Endothelial cell (in vitro differentiated cells): ENCODE measurements around the gene GALT. TPM values are rescaled to one million over a fixed set of nuclear protein-coding genes. Genes with fewer than 3 reads are reported as not detected.

Experiments
- DNase-seq: peaks from one replicate; pipeline ENCODE4 v3.0.0; 2021; ENCODE audit warnings: low spot score
- H3K27ac Mint-ChIP-seq: one replicate; pipeline ENCODE4 v1.8.0; 2021; ENCODE audit warnings: mixed read lengths, inconsistent platforms; ENCODE audit not compliant: unreplicated experiment
- H3K27me3 Mint-ChIP-seq: one replicate; pipeline ENCODE4 v1.8.0; 2021; ENCODE audit warnings: mild to moderate bottlenecking, moderate library complexity, mixed read lengths, inconsistent platforms; ENCODE audit not compliant: unreplicated experiment
- H3K36me3 Mint-ChIP-seq: one replicate; pipeline ENCODE4 v1.8.0; 2021; ENCODE audit warnings: mild to moderate bottlenecking, low read depth, mixed read lengths, inconsistent platforms; ENCODE audit not compliant: unreplicated experiment
- H3K4me1 Mint-ChIP-seq: one replicate; pipeline ENCODE4 v1.8.0; 2021; ENCODE audit warnings: mild to moderate bottlenecking, mixed read lengths, inconsistent platforms; ENCODE audit not compliant: unreplicated experiment
- H3K4me3 Mint-ChIP-seq: one replicate; pipeline ENCODE4 v1.8.0; 2021; ENCODE audit warnings: mild to moderate bottlenecking, mixed read lengths, inconsistent platforms; ENCODE audit not compliant: unreplicated experiment
- H3K9me3 Mint-ChIP-seq: one replicate; pipeline ENCODE4 v1.8.0; 2021; ENCODE audit warnings: mixed read lengths, inconsistent platforms; ENCODE audit not compliant: unreplicated experiment
- total RNA-seq: library from RNA; stranded (reverse); fragmentation: NEBNext Ultra II Directional; extraction: Animal tissue kit (Norgen Biotek cat#: 25700); gene quantifications from one replicate; pipeline ENCODE4 v1.2.1, GENCODE V29; 2021; ENCODE audit not compliant: unreplicated experiment
- TF ChIP-seq, protein P1 (sequence below): fragments of 200-600 bp; sonication (generic); IDR thresholded peaks from one replicate; pipeline ENCODE4 v1.5.0; 2021; ENCODE audit warnings: antibody characterized with exemption; ENCODE audit not compliant: unreplicated experiment

Gene GALT
- total RNA-seq, 1 donor from 2014 or later, result 53.1 TPM

- Mint-ChIP-seq H3K4me1 (peaks cover 36% of the 10 kb centered on the region), H3K27ac (peak within 1 kb of the TSS; percentile 91), H3K36me3 (peaks cover 11% of the 10 kb centered on the region), H3K27me3 (peaks cover 17% of the 10 kb centered on the region), H3K9me3 (no peaks in the 10 kb centered on the region), H3K4me3 (peak within 1 kb of the TSS; percentile 90)
- TF ChIP-seq, protein P1, sequence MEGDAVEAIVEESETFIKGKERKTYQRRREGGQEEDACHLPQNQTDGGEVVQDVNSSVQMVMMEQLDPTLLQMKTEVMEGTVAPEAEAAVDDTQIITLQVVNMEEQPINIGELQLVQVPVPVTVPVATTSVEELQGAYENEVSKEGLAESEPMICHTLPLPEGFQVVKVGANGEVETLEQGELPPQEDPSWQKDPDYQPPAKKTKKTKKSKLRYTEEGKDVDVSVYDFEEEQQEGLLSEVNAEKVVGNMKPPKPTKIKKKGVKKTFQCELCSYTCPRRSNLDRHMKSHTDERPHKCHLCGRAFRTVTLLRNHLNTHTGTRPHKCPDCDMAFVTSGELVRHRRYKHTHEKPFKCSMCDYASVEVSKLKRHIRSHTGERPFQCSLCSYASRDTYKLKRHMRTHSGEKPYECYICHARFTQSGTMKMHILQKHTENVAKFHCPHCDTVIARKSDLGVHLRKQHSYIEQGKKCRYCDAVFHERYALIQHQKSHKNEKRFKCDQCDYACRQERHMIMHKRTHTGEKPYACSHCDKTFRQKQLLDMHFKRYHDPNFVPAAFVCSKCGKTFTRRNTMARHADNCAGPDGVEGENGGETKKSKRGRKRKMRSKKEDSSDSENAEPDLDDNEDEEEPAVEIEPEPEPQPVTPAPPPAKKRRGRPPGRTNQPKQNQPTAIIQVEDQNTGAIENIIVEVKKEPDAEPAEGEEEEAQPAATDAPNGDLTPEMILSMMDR, result no peak
- peak; percentile 74 for DNase-seq
These were observed 5.6 kb downstream of the GALT start, which contains the start of gene IL11RA for GRCh38 chr9:34651876-34652601. Gene IL11RA, plus strand, starts transcription at chr9:34652185. Its CDS starts 3,033 bp downstream, at chr9:34655218.

DNA sequence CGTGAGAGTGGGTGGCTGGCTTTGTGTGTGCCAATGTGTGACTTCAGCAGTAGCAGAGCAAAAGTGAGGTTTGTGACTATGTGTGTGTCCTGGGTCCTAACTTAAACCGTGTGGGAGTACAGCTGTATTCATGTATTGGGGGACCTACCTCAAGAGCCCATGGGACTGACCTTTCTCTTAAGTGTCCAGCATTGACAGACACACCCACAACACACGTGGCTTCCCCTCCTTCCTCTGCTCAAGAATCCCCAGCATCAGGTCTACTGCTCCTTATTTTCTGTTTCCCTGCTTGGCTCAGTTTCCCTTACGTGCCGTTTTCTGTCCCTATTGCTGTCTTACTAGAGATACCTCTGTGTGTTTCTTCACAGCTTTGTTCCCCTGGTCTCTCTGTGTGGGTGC, 6.1 kb downstream of the GALT start:
- H3K27ac Mint-ChIP-seq, result peak overlapping the region; percentile 90
- H3K4me1 Mint-ChIP-seq, result peaks cover 31% of the 10 kb centered on the region
- TF ChIP-seq, protein P1, result no peak
- no peak for DNase-seq
- peaks cover 15% of the 10 kb centered on the region for H3K27me3 Mint-ChIP-seq
- peaks cover 11% of the 10 kb centered on the region for H3K36me3 Mint-ChIP-seq
- H3K4me3 Mint-ChIP-seq, result peak overlapping the region; percentile 90
- no peaks in the 10 kb centered on the region for H3K9me3 Mint-ChIP-seq

DNA sequence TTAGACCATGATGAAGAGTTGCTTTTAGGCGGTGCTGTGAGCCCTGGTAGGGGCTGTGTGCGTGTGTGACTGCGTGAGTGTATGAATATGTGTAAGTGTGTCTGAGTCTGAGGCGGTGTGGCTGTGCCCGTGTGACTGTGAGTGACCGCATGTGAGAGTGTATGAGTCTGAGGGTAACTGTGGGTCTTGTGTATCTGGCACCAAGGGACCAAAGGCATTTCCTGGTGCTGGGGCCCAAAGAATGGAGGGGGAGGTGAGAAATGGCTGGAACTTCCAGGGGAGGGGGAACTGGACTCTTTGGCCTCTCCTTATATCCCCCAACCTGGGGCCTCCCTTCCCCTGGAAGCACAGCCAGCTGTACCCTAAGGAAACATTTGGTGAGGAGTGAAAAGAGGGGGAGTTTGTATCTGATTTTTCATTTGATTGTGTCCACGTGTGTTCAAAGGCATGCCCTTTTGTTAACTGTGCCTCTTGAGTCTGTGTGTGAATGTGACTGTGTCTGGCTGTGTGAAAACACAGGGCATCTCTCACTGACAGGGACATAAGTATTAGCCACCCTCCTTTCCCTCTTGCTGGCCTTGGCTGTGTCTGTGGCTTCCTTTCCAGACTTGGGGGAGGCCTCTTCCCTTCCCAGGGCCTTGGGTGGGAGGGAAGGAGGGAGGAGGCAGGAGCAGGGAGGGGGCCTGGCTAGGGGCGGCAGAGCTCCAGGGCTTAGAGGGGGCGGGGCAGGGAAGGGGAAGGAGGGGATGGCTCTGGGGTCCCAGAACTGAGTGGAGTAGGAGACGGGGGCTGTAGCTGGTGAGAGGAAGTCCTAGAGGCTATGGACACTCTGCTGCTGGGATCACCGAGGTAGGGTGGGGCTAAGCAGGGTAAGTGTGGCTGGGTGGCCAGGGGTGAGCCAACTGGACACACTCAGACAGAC, 6.9 kb downstream of the GALT start:
- Mint-ChIP-seq H3K9me3 (no peaks in the 10 kb centered on the region), H3K4me3 (peak overlapping the region; percentile 90)
- no peak for DNase-seq

GRCh38 chr9:34654323-34655051, 8.0 kb downstream of the GALT start:
- Mint-ChIP-seq H3K4me1 (peaks cover 24% of the 10 kb centered on the region), H3K36me3 (no peaks in the 10 kb centered on the region), H3K27me3 (peaks cover 13% of the 10 kb centered on the region), H3K27ac (no peak overlapping the region), H3K9me3 (no peaks in the 10 kb centered on the region), H3K4me3 (peak overlapping the region; percentile 32)
- DNase-seq, result no peak
- TF ChIP-seq, protein P1, result no peak

More for the DNA sequence above, 6.9 kb downstream of the GALT start:
- Mint-ChIP-seq H3K27ac (peak overlapping the region; percentile 90), H3K27me3 (peaks cover 14% of the 10 kb centered on the region), H3K36me3 (peaks cover 4% of the 10 kb centered on the region), H3K4me1 (peaks cover 24% of the 10 kb centered on the region)
- TF ChIP-seq, protein P1, result no peak
